G401 (cell line): ENCODE measurements around the gene HAGHL. TPM values are rescaled to one million over a fixed set of nuclear protein-coding genes. Genes with fewer than 3 reads are reported as not detected.

Experiments
- DNase-seq: peaks from one replicate; pipeline ENCODE4 v3.0.0-alpha.2; 2015; ENCODE audit warnings: low spot score
- in situ Hi-C: cut with HindIII; loops from 2 replicates; pipeline ENCODE4 v1.10.0; 2016; ENCODE audit warnings: low sequenced_read_pairs, mixed read lengths
- total RNA-seq: library from RNA; depleted of rRNA; stranded (reverse); fragments of >200 nt; shearing (Covaris generic); gene quantifications from 2 replicates; pipeline ENCODE4 v1.2.3, GENCODE V29; 2014

HAGHL gene
- total RNA-seq, 1 experiment from 2014 or later: 42.3 TPM

GRCh38 chr16:728131-728889 lies 1.4 kb downstream of the HAGHL start:
- in situ Hi-C loops: no loop called here
- peak; percentile 81 for DNase-seq

DNA sequence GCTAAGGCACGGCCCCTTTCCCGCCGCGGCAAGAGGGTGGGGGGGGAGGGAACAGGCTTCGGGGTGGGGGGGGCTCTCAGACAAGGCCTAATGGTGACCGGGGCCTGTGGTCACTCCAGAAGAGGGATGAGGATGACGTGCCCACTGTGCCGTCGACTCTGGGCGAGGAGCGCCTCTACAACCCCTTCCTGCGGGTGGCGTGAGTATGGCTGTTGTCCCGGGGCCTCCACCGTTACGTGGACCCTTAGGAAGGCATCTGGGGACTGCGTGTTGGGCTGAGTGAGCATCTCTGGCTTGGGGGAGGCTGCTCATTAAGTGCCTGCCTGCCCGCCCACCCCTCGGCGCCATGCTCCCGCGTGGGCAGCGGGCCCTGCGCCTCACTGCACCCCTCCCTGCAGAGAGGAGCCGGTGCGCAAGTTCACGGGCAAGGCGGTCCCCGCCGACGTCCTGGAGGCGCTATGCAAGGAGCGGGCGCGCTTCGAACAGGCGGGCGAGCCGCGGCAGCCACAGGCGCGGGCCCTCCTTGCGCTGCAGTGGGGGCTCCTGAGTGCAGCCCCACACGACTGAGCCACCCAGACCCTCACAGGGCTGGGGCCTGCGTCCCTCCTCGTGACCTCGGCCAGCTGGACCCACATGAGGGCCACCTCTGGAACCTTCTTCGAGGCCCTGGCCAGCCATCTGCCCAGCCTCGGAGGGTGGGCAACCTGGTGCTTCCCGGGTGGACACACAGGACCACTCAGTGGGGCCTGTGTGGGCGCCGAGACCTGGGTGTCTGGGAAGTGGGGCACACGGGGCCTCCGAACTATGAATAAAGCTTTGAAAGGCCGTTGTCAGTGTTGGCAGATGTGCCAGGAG lies 2.2 kb downstream of the HAGHL start:
- in situ Hi-C loops: no loop called here

GRCh38 chr16:729768-730665 lies 3.1 kb downstream of the HAGHL start:
- DNase-seq: no peak
- in situ Hi-C loops: no loop called here

More for the DNA sequence above, 2.2 kb downstream of the HAGHL start:
- no peak for DNase-seq

GRCh38 chr16:730666-731509 lies 4.0 kb downstream of the HAGHL start:
- in situ Hi-C loops: no loop called here
- no peak for DNase-seq

- in situ Hi-C loops: no loop called here
These were observed 5.4 kb downstream of the HAGHL start for GRCh38 chr16:732332-732731.

DNA sequence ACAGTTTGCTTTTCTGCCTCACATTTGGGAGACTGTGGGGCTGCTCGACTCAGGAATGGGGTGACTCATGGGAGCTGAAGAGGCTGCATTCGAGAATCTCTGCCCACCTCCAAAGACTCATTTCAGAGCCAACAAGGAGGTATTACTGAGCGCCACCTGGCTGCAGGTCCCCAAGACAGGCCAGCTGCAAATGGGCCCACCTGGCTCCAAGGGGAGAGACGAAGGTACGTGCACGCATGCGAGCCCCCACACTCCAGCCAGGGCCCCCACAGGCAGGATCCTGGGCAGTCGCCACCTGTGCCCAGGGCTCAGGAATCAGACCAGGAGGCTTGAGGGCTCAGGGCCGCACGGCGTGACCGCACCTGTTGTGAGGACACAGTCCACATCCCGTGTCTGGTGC lies 6.0 kb downstream of the HAGHL start:
- in situ Hi-C loops: no loop called here
- no peak for DNase-seq

More at GRCh38 chr16:732332-732731, 5.4 kb downstream of the HAGHL start:
- DNase-seq: no peak

DNA sequence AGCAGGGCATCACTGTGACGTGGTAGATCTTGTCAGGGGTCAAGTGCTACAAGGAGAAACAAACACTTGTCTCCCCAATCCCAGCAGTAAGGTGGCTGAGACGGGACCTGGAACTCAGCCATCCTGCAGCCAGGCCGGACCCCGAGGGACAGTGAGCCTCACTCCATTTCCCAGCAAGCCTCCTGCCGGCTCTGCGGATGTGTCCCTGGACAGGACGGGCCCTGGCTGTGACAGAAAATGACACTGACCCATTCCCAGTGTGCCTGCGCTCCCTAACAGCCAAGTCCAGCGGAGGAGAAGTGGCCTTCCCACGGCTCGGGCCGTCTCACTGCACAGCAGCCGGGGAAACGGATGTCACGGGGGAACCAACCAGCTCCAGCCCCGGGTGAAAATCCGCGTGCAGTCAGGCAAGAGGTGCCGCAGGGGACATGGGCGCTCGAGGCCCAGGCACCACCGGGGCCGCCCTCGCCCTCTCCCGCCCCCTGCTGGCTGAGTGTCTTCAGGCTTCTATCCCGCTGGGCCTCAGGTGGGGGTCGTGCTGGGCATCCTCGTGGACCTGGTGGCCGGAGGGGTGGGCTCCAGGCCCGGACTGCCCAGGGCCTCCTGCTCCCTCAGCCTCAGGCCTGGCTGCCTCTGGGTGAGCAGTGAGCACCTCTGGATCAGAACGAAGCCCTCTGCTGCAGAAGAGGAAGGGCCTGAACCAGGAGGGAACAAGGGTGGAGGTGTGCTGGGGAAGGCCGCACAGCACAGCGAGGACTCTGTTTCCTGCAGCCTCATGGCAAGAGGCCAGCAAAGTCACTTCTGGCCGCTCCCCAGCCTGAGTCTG lies 6.7 kb downstream of the HAGHL start:
- DNase-seq: no peak
- in situ Hi-C loops: no loop called here

DNA sequence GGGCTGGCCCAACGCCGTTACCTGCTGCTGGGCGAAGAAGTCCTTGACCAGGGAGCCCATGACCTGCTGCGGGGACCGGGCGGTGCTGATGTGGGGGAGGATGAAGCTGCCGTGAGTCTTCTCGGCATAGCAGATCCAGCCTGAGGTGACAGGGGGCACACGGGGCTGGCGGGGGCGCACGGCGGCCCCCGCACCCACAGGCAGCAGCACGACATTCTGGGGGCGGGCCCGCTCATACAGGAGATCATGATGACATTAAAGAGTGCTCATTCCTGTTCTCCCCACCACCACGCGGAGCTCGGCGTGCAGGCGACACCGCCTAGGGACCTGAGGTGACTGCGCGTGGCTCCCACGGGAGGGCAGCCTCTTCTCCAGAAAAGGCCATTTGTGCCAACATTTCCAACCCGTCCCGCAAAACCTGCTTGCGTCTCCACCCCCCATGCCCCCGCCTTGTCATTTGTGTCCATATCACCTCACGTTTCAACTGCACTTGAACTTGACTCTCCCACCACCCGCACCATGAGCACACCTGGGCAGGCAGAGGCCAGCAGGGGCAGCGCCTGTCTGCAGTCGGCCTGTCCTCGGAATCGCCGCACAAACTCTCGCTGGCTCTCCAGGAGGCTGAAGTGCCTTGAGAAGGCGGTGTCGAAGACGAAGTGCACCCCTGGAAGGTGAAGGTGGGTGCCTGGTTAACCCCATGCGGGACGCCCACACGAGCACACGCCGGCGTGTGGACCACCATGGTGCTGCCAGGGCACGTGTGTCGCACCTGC lies 7.5 kb downstream of the HAGHL start:
- in situ Hi-C loops: no loop called here
- no peak for DNase-seq

GRCh38 chr16:734981-735881 lies 8.3 kb downstream of the HAGHL start:
- in situ Hi-C loops: no loop called here
- DNase-seq: no peak

DNA sequence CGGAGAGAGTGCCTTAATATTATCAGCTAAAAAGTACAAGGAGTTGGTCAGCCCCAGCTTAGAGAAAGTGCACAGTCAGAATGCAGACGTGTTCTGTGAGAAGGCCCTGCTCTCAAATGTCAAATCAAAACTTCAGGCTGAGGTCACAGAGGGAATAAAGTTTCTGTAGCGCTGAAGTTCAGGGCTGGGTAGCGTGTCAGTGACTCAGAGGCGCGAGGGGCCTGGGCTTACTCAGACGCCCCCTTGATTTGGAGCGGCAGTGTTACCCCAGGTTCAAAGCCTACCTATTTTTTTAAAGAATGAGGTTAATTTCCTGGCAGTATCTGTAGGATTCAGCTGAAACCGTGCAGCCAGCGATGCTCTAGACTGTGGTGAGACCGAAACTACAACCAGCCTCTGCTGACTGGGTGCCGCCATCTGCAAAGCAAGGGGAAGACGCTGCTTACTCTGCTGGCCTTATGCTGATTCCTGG lies 9.1 kb downstream of the HAGHL start:
- DNase-seq: no peak
- in situ Hi-C loops: no loop called here

- DNase-seq: no peak
- in situ Hi-C loops: no loop called here
These were observed 10.1 kb downstream of the HAGHL start for GRCh38 chr16:736936-737481.

GRCh38 chr16:739560-740458 lies 12.9 kb downstream of the HAGHL start:
- in situ Hi-C loops: no loop called here
- DNase-seq: no peak

GRCh38 chr16:740459-740763 lies 13.5 kb downstream of the HAGHL start:
- in situ Hi-C loops: no loop called here

GRCh38 chr16:740764-741505 lies 14.0 kb downstream of the HAGHL start, which contains the start of gene CIAO3:
CIAO3 (minus strand) TSS chr16:740997; CDS start chr16:740985, 12 bp downstream.
- peak; percentile 84 for DNase-seq
- in situ Hi-C loops: no loop called here

More at GRCh38 chr16:740459-740763, 13.5 kb downstream of the HAGHL start:
- DNase-seq: no peak
